Transverse colon (tissue), 4 donors: ENCODE data around the gene WSB1. TPM values are rescaled to one million over a fixed set of nuclear protein-coding genes. Genes with fewer than 3 reads are reported as not detected.
A peak's percentile ranks its signal among the peaks of the same experiment; 100 is the strongest.

ENCODE experiments used
- DNase-seq: peaks from one replicate; pipeline ENCODE4 v3.0.0-alpha.2; 2019
- H3K27ac ChIP-seq, 4 donors: fragments of 200-600 bp; sonication (generic); 2 replicates each; pipeline ENCODE4 v1.5.1; 2016 to 2018; ENCODE audit warnings: inconsistent platforms in 4 of 4
- H3K27me3 ChIP-seq: fragments of 200-600 bp; sonication (generic); 2 replicates; pipeline ENCODE4 v1.5.1; 2017; ENCODE audit warnings: inconsistent platforms
- H3K36me3 ChIP-seq, 4 donors: fragments of 200-600 bp; sonication (generic); 2 replicates each; pipeline ENCODE4 v1.5.1; 2017 to 2019; ENCODE audit warnings: inconsistent platforms in 4 of 4
- H3K4me1 ChIP-seq, 4 donors: fragments of 200-600 bp; sonication (generic); 2 replicates each; pipeline ENCODE4 v1.5.1; 2017 to 2020; ENCODE audit warnings: inconsistent platforms in 4 of 4
- H3K4me3 ChIP-seq, 4 donors: fragments of 200-600 bp; sonication (generic); 1 replicate in 1 of 4; 2 replicates in 3 of 4; pipeline versions ENCODE4 v1.5.1 to v1.6.1; 2017 to 2019; ENCODE audit warnings: inconsistent platforms in 4 of 4
- H3K9me3 ChIP-seq, 2 donors: fragments of 200-600 bp; sonication (generic); 2 replicates each; pipeline ENCODE4 v1.5.1; 2017 to 2019; ENCODE audit warnings: inconsistent platforms in 2 of 2
- EP300 ChIP-seq: sonication (generic); formaldehyde crosslinking; IDR thresholded peaks from one replicate; pipeline ENCODE4 v1.6.1; 2017; ENCODE audit warnings: antibody characterized with exemption, low read depth
- POLR2A ChIP-seq: fragments of 450-650 bp; IDR thresholded peaks from one replicate; pipeline ENCODE4 v1.6.1; 2016; ENCODE audit warnings: antibody characterized with exemption, mild to moderate bottlenecking, moderate library complexity
- POLR2AphosphoS5 ChIP-seq, 3 donors: sonication (generic); formaldehyde crosslinking; IDR thresholded peaks; one replicate each; pipeline ENCODE4 v1.6.1; 2016; ENCODE audit warnings: antibody characterized with exemption in 3 of 3
- WGBS, 2 donors: methylation state at CpG; one replicate each; pipeline ENCODE4 v1.1.5; 2018; ENCODE audit warnings: low coverage in 1 of 2; 5-methylcytosine and 5-hydroxymethylcytosine counted together
- in situ Hi-C, 4 donors: fragments of 200-750 bp; cut with MboI; loops; one replicate each; pipeline versions ENCODE4 v1.15.0 to v1.15.1; 2017; ENCODE audit warnings: low sequenced_read_pairs in 3 of 4, low pct_ligation_motif_present in 1 of 4, low pct_unique_long_range_greater_than_20kb in 1 of 4
- intact Hi-C: fragments of 100-400 bp; cut with DNase I; formaldehyde crosslinking; loops from one replicate; pipeline ENCODE4 v1.15.1; 2023; ENCODE audit warnings: low total_unique reads
- total RNA-seq, 4 donors: library from RNA; depleted of rRNA; stranded (reverse); fragments of >200 nt; gene quantifications; one replicate each; pipeline ENCODE4 v1.1.0, GENCODE V29; 2016
- TF ChIP-seq, protein P1 (sequence below), 5 experiments: fragments of 200-600 bp in 3 of 5; fragments of 450-650 bp in 2 of 5; sonication (generic) in 3 of 5; IDR thresholded peaks; 1 replicate in 2 of 5; 2 replicates in 3 of 5; pipeline ENCODE4 v1.5.1; 2016 to 2017; ENCODE audit warnings: antibody characterized with exemption in 5 of 5, inconsistent platforms in 3 of 5, mild to moderate bottlenecking in 2 of 5, moderate library complexity in 1 of 5

WSB1 gene
- total RNA-seq, 4 donors from 2014 or later = 90.4 to 335 (median 261) TPM

DNA sequence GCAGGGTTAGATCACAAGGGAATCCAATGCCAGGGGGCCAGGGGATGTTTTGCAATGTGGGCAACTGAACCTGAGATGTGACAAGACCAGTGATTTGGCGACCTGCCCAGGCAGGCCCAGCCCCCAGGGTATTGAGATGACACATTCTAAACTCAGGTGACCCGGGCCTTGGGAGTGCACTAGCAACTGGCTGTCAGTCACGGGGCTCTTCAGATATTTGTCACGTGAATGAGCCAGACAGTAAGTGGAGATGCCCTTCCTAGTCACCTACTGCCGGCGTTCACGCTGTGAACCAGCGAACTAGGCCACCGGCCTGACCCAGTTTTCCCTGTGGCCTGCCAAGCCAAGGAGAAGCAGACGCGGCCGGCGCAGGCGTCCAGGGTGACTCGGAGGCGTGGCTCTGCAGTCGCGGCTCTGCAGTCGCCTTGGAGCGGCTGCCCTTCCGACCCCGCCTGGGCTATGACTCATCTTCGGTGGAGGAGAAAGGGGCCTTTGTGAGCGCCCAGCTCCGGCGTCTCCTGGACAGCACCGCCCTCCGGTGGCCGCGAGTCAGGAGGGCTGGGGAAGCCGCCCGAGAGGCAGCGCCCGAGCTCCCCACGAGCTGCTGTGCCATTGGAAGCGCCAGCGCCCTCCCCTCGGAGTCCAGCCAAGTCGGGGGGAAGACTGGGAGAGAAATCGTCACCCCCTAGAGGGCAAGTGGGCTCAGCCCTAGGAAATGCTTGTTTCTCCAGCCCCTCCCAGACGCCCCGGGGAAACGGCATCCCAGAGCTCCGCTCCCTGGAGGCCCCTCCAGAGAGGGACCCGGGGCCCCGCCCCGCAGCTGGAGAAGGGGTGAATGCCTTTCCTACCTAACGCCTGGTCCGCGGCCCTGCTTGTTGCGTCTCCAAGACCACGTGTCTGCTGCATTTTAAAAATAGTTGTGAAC lies 38.8 kb downstream of the WSB1 start:
- Histone ChIP-seq H3K4me3 (peak overlapping the region in 3 of 4 donors; percentile 44 to 67 (median 46)), H3K27me3 (no peaks in the 10 kb centered on the region), H3K36me3 (no peaks in the 10 kb centered on the region), H3K4me1 (peaks cover 5 to 18% (median 16%) of the 10 kb centered on the region in 4 donors), H3K27ac (peak overlapping the region; percentile 88 to 95 (median 90)), H3K9me3 (no peaks in the 10 kb centered on the region)
- in situ Hi-C loops = loop anchor here (5.0 to 25.0 kb wide), 4 partner anchors 85 to 705 kb away; partner anchors contain the start of gene NLK (in 1 of the 4)
- intact Hi-C loops = loop anchor here (2.0 kb wide), 1 partner anchor 88 kb away; no protein-coding TSS in a partner anchor
- WGBS, 2 donors = 0 to 1% methylated on average over 13 to 32 of the region's 52 CpGs
- TF ChIP-seq, protein P1, sequence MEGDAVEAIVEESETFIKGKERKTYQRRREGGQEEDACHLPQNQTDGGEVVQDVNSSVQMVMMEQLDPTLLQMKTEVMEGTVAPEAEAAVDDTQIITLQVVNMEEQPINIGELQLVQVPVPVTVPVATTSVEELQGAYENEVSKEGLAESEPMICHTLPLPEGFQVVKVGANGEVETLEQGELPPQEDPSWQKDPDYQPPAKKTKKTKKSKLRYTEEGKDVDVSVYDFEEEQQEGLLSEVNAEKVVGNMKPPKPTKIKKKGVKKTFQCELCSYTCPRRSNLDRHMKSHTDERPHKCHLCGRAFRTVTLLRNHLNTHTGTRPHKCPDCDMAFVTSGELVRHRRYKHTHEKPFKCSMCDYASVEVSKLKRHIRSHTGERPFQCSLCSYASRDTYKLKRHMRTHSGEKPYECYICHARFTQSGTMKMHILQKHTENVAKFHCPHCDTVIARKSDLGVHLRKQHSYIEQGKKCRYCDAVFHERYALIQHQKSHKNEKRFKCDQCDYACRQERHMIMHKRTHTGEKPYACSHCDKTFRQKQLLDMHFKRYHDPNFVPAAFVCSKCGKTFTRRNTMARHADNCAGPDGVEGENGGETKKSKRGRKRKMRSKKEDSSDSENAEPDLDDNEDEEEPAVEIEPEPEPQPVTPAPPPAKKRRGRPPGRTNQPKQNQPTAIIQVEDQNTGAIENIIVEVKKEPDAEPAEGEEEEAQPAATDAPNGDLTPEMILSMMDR (IDR thresholded peaks at IDR 0.05) = peak; percentile 77 to 97 (median 86)
- TF ChIP-seq EP300 (peak; percentile 33), POLR2A (no peak), POLR2AphosphoS5 (IDR thresholded peaks at IDR 0.05) (peak; percentile 29 to 75 (median 69))
- peak; percentile 98 for DNase-seq

DNA sequence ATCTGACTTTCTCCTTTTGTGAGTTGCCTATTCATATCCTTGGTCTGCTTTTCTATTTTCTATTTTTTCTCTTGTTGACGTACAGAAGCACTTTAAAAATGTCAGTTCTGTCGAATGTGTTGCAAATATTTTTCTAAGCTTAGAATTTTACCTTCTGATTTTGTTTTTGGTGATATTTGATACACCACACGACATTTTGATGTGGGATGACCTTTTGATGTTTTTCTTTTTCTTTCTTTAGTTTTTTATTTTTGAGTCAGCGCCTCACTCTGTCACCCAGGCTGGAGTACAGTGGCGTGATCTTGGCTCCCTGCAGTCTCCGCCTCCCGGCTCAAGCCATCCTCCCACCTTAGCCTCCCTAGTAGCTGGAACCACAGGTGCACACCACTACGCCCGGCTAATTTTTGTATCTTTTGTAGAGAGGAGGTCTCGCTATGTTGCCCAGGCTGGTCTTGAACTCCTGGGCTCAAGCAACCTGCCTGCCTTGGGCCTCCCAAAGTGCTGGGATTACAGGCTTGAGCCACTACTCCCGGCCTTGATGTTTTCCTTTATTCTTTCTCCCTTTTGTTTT lies 39.6 kb downstream of the WSB1 start:
- H3K4me1 ChIP-seq = peaks cover 5 to 18% (median 16%) of the 10 kb centered on the region in 4 donors
- intact Hi-C loops (loop anchor here (2.0 kb wide), 1 partner anchor 89 kb away; no protein-coding TSS in a partner anchor), in situ Hi-C loops (loop anchor here (5.0 to 25.0 kb wide), 4 partner anchors 86 to 704 kb away; partner anchors contain the start of gene NLK (in 1 of the 4))
- no peaks in the 10 kb centered on the region for H3K9me3 ChIP-seq
- no peak for DNase-seq
- no peaks in the 10 kb centered on the region for H3K36me3 ChIP-seq
- H3K27ac ChIP-seq = peak overlapping the region; percentile 88 to 95 (median 90)
- H3K4me3 ChIP-seq = peak overlapping the region in 3 of 4 donors; percentile 44 to 67 (median 46)
- TF ChIP-seq POLR2AphosphoS5 (IDR thresholded peaks at IDR 0.05) (no peak), EP300 (no peak), POLR2A (no peak)
- TF ChIP-seq, protein P1 (IDR thresholded peaks at IDR 0.05) = no peak
- no peaks in the 10 kb centered on the region for H3K27me3 ChIP-seq
- 47 to 50% methylated on average over 7 to 11 of the region's 11 CpGs for WGBS, 2 donors

DNA sequence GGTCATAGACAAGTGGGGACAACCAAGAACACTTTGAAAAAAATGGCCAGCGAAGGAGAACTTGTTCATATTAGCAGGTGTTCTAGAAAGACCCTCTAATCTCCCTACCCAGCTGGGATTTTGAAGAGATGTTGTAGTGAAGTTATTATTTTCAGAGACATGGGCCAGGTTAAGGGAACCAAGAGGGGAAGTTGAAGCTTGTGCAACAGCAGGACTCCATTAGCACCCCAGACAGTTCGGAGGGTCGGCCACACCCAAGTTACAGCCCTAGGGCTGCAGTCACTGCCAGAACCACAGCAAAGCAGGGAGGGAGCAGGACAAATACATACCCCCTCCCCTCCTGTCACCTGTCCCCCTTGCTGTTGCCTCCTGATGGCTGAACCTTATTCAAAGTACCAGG lies 42.3 kb downstream of the WSB1 start:
- Histone ChIP-seq H3K27me3 (no peaks in the 10 kb centered on the region), H3K9me3 (no peaks in the 10 kb centered on the region), H3K27ac (no peak overlapping the region), H3K4me3 (no peak overlapping the region), H3K36me3 (no peaks in the 10 kb centered on the region), H3K4me1 (peaks cover 5 to 24% (median 16%) of the 10 kb centered on the region in 4 donors)
- in situ Hi-C loops (loop anchor here in 3 of 4 donors (10.0 to 25.0 kb wide), 2 partner anchors 91 to 701 kb away; partner anchors contain the start of gene NLK (in 1 of the 3)), intact Hi-C loops (no loop called here)
- no peak for DNase-seq
- 81 to 100% methylated on average over 1 to 3 of the region's 3 CpGs for WGBS, 2 donors
- TF ChIP-seq POLR2A = no peak
- TF ChIP-seq, protein P1 (IDR thresholded peaks at IDR 0.05) = no peak

DNA sequence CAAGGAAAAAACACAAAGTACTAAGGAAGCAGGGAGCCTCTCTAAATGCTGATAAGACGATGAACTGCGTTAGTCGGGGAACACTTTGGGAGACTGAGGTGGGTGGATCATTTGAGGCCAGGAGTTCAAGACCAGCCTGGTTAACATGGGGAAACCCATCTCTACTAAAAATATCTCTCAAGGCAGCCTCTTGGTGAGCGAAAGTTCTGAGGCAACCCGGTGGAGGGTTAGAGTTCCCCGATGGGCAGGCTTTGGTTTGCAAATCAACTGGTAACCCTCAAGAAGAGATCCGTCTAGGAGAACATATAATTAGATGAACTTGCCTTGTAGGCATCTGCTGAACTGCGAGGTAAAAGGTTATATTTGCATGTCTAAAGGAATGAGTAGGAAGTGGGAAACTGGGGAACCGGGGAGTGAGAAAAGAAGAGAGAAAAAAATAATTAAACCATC lies 44.6 kb downstream of the WSB1 start:
- H3K27me3 ChIP-seq = no peaks in the 10 kb centered on the region
- intact Hi-C loops (no loop called here), in situ Hi-C loops (loop anchor here in 3 of 4 donors (10.0 to 25.0 kb wide), 2 partner anchors 94 to 699 kb away; partner anchors contain the start of gene NLK (in 1 of the 3))
- DNase-seq = no peak
- no peaks in the 10 kb centered on the region for H3K36me3 ChIP-seq
- TF ChIP-seq, protein P1 (IDR thresholded peaks at IDR 0.05) = no peak
- TF ChIP-seq POLR2AphosphoS5 (IDR thresholded peaks at IDR 0.05) = no peak
- TF ChIP-seq POLR2A = no peak
- TF ChIP-seq EP300 = no peak
- no peak overlapping the region for H3K27ac ChIP-seq
- 58 to 78% methylated on average over 8 to 9 of the region's 9 CpGs for WGBS, 2 donors
- H3K4me1 ChIP-seq = peaks cover 0 to 9% (median 4%) of the 10 kb centered on the region in 4 donors
- no peak overlapping the region for H3K4me3 ChIP-seq
- no peaks in the 10 kb centered on the region for H3K9me3 ChIP-seq
